Lung (tissue), 12 donors: ENCODE measurements around the gene MAP3K7CL. TPM values are rescaled to one million over a fixed set of nuclear protein-coding genes. Genes with fewer than 3 reads are reported as not detected.

Experiments used
- ATAC-seq: fragments of 200-7000 bp; cut with Tn5 transposase; one replicate; pipeline ENCODE4 v1.9.1; 2020; ENCODE audit warnings: moderate number of reproducible peaks; ENCODE audit not compliant: insufficient read depth, low FRiP score
- DNase-seq, 3 donors: peaks; one replicate each; pipeline ENCODE4 v3.0.0-alpha.2; 2013 to 2017
- H3K27ac ChIP-seq, 2 donors: one replicate each; pipeline ENCODE4 v1.5.1; 2013; ENCODE audit warnings: mild to moderate bottlenecking in 2 of 2, moderate library complexity in 2 of 2, control low read depth in 1 of 2, inconsistent platforms in 1 of 2, low read depth in 1 of 2, low read length in 1 of 2
- H3K27me3 ChIP-seq, 3 donors: one replicate each; pipeline ENCODE4 v1.5.1; 2013; ENCODE audit warnings: low read length in 2 of 3; ENCODE audit not compliant: control insufficient read depth in 3 of 3, insufficient read depth in 3 of 3
- H3K36me3 ChIP-seq, 4 donors: one replicate each; pipeline ENCODE4 v1.5.1; 2013; ENCODE audit warnings: low read length in 4 of 4, mild to moderate bottlenecking in 1 of 4, moderate library complexity in 1 of 4; ENCODE audit not compliant: control insufficient read depth in 4 of 4, insufficient read depth in 4 of 4
- H3K4me1 ChIP-seq, 5 donors: one replicate each; pipeline ENCODE4 v1.5.1; 2013; ENCODE audit warnings: low read length in 5 of 5, mild to moderate bottlenecking in 2 of 5, moderate library complexity in 1 of 5; ENCODE audit not compliant: control insufficient read depth in 5 of 5, insufficient read depth in 5 of 5
- H3K4me3 ChIP-seq: one replicate; pipeline ENCODE4 v1.5.1; 2013; ENCODE audit warnings: mild to moderate bottlenecking, control low read depth, moderate library complexity
- H3K9ac ChIP-seq, 2 donors: one replicate each; pipeline ENCODE4 v1.5.1; 2013; ENCODE audit warnings: low read length in 2 of 2, control low read depth in 1 of 2; ENCODE audit not compliant: insufficient read depth in 1 of 2
- H3K9me3 ChIP-seq, 4 donors: one replicate each; pipeline ENCODE4 v1.5.1; 2013; ENCODE audit warnings: low read length in 3 of 4, mild to moderate bottlenecking in 1 of 4, moderate library complexity in 1 of 4; ENCODE audit not compliant: control insufficient read depth in 4 of 4, insufficient read depth in 3 of 4
- CTCF ChIP-seq: IDR thresholded peaks from 2 replicates; pipeline ENCODE4 v1.5.1; 2012; ENCODE audit warnings: mild to moderate bottlenecking; ENCODE audit errors: control extremely low read depth, extremely low read depth
- WGBS, 2 donors: extraction: QIAGEN DNeasy Blood & Tissue Kit; methylation state at CpG; one replicate each; pipeline ENCODE4 v1.1.7; 2013; 5-methylcytosine and 5-hydroxymethylcytosine counted together
- polyA plus RNA-seq, 2 donors: library from polyadenylated mRNA; stranded (reverse); fragments of 200-250 nt; gene quantifications; one replicate each; pipeline ENCODE4 v1.2.1, GENCODE V29; 2013
- total RNA-seq, 2 donors: library from RNA; depleted of rRNA in 1 of 2; stranded (reverse); fragments of >200 nt in 1 of 2; gene quantifications; one replicate each; pipeline ENCODE4 v1.2.1, GENCODE V29; 2014 to 2021
- donor health status: control.
- donor health status: control.
- donor health status: Bipolar disorder and iron deficiency.
- donor health status: healthy.
- donor health status: DM: yes; HTN: yes; CAD: no.

The MAP3K7CL gene
- total and polyA plus RNA-seq, 4 donors, result 5.6 to 15.1 (median 8.3) TPM

- TF ChIP-seq CTCF, result no peak
- Histone ChIP-seq H3K36me3 (no peaks in the 10 kb centered on the region), H3K9me3 (no peaks in the 10 kb centered on the region), H3K27me3 (peaks cover 0 to 26% (median 3%) of the 10 kb centered on the region in 3 donors), H3K4me1 (peaks cover 0 to 39% (median 10%) of the 10 kb centered on the region in 5 donors), H3K27ac (no peak overlapping the region), H3K9ac (no peak overlapping the region), H3K4me3 (no peak overlapping the region)
- ATAC-seq (no peak), DNase-seq (no peak)
- WGBS, 2 donors, result 89 to 91% methylated on average over 3 of the region's 3 CpGs
Measured at GRCh38 chr21:29149808-29150425, 19.5 kb downstream of the MAP3K7CL start.

GRCh38 chr21:29151931-29152330, 21.5 kb downstream of the MAP3K7CL start:
- Histone ChIP-seq H3K36me3 (no peaks in the 10 kb centered on the region), H3K4me3 (no peak overlapping the region), H3K27me3 (peaks cover 0 to 34% (median 16%) of the 10 kb centered on the region in 3 donors), H3K27ac (no peak overlapping the region), H3K4me1 (peaks cover 0 to 39% (median 7%) of the 10 kb centered on the region in 5 donors), H3K9me3 (no peaks in the 10 kb centered on the region), H3K9ac (no peak overlapping the region)
- no peak for ATAC-seq
- no peak for TF ChIP-seq CTCF
- WGBS, 2 donors, result 66 to 83% methylated on average over 3 of the region's 3 CpGs
- peak; percentile 43 to 95 (median 95) for DNase-seq

GRCh38 chr21:29152916-29153315, 22.5 kb downstream of the MAP3K7CL start:
- Histone ChIP-seq H3K4me1 (peaks cover 0 to 39% (median 7%) of the 10 kb centered on the region in 5 donors), H3K27ac (no peak overlapping the region), H3K27me3 (peaks cover 0 to 38% (median 16%) of the 10 kb centered on the region in 3 donors), H3K9me3 (no peaks in the 10 kb centered on the region), H3K36me3 (no peaks in the 10 kb centered on the region), H3K9ac (no peak overlapping the region), H3K4me3 (no peak overlapping the region)
- no peak for TF ChIP-seq CTCF
- WGBS, 2 donors, result 78 to 84% methylated on average over 1 of the region's 1 CpG
- peak in 2 of 3 donors; percentile 39 to 60 for DNase-seq
- no peak for ATAC-seq
